ENCODE measurements around the gene MAGOHB. TPM values are rescaled to one million over a fixed set of nuclear protein-coding genes. Genes with fewer than 3 reads are reported as not detected.

Gene MAGOHB
- total RNA-seq, 1 donor from 2014 or later = 5.4 TPM

- intact Hi-C loops (cut with DNase I) = loop anchor here (1.0 kb wide), 2 partner anchors 231 to 327 kb away; no protein-coding TSS in a partner anchor
- H3K27ac ChIP-seq = no peak overlapping the region
- DNase-seq (ENCODE audit: low spot score in 2 of 2) = no peak
- H3K27me3 ChIP-seq = no peaks in the 10 kb centered on the region
- peak; percentile 48 to 68 (median 52) for TF ChIP-seq CTCF (IDR thresholded peaks at IDR 0.05)
- H3K4me3 ChIP-seq = no peak overlapping the region
- no peaks in the 10 kb centered on the region for H3K9me3 ChIP-seq
- no peaks in the 10 kb centered on the region for H3K36me3 ChIP-seq
- no peaks in the 10 kb centered on the region for H3K4me1 ChIP-seq
Observed at GRCh38 chr12:10562306-10562933, 51.0 kb downstream of the MAGOHB start.

- no peaks in the 10 kb centered on the region for H3K36me3 ChIP-seq
- no peak overlapping the region for H3K4me3 ChIP-seq
- no peak for DNase-seq (ENCODE audit: low spot score in 2 of 2)
- H3K27ac ChIP-seq = no peak overlapping the region
- H3K27me3 ChIP-seq = no peaks in the 10 kb centered on the region
- no peaks in the 10 kb centered on the region for H3K9me3 ChIP-seq
- no peaks in the 10 kb centered on the region for H3K4me1 ChIP-seq
- intact Hi-C loops (cut with DNase I) = no loop called here
- no peak for TF ChIP-seq CTCF (IDR thresholded peaks at IDR 0.05)
Observed at GRCh38 chr12:10559244-10559643, 54.2 kb downstream of the MAGOHB start.

- intact Hi-C loops (cut with DNase I) = no loop called here
- no peaks in the 10 kb centered on the region for H3K9me3 ChIP-seq
- no peak for TF ChIP-seq CTCF (IDR thresholded peaks at IDR 0.05)
- no peak overlapping the region for H3K27ac ChIP-seq
- no peaks in the 10 kb centered on the region for H3K36me3 ChIP-seq
- H3K4me1 ChIP-seq = no peaks in the 10 kb centered on the region
- H3K4me3 ChIP-seq = no peak overlapping the region
- no peaks in the 10 kb centered on the region for H3K27me3 ChIP-seq
- DNase-seq (ENCODE audit: low spot score in 2 of 2) = no peak
Observed at GRCh38 chr12:10558789-10559188, 54.6 kb downstream of the MAGOHB start.

GRCh38 chr12:10558301-10558700, 55.1 kb downstream of the MAGOHB start:
- H3K4me1 ChIP-seq = no peaks in the 10 kb centered on the region
- no peak for DNase-seq (ENCODE audit: low spot score in 2 of 2)
- H3K27ac ChIP-seq = no peak overlapping the region
- H3K4me3 ChIP-seq = no peak overlapping the region
- no peaks in the 10 kb centered on the region for H3K9me3 ChIP-seq
- no peaks in the 10 kb centered on the region for H3K36me3 ChIP-seq
- intact Hi-C loops (cut with DNase I) = no loop called here
- H3K27me3 ChIP-seq = no peaks in the 10 kb centered on the region
- TF ChIP-seq CTCF (IDR thresholded peaks at IDR 0.05) = no peak

GRCh38 chr12:10557766-10558165, 55.6 kb downstream of the MAGOHB start:
- Histone ChIP-seq H3K4me3 (no peak overlapping the region), H3K36me3 (no peaks in the 10 kb centered on the region), H3K9me3 (no peaks in the 10 kb centered on the region), H3K27ac (no peak overlapping the region), H3K27me3 (no peaks in the 10 kb centered on the region), H3K4me1 (no peaks in the 10 kb centered on the region)
- DNase-seq (ENCODE audit: low spot score in 2 of 2) = no peak
- TF ChIP-seq CTCF (IDR thresholded peaks at IDR 0.05) = no peak
- intact Hi-C loops (cut with DNase I) = no loop called here

- no peak for TF ChIP-seq CTCF (IDR thresholded peaks at IDR 0.05)
- Histone ChIP-seq H3K4me1 (no peaks in the 10 kb centered on the region), H3K27me3 (no peaks in the 10 kb centered on the region), H3K36me3 (no peaks in the 10 kb centered on the region), H3K9me3 (no peaks in the 10 kb centered on the region), H3K4me3 (no peak overlapping the region), H3K27ac (no peak overlapping the region)
- no peak for DNase-seq (ENCODE audit: low spot score in 2 of 2)
- intact Hi-C loops (cut with DNase I) = no loop called here
Observed at GRCh38 chr12:10557329-10557728, 56.1 kb downstream of the MAGOHB start.

Data from ascending aorta (tissue), 2 donors.